ENCODE results near the gene AFAP1L2.

Gene AFAP1L2

GRCh38 chr10:114393482-114393881 is 10.8 kb downstream of the AFAP1L2 start:
- Histone ChIP-seq H3K27me3 (ENCODE audit: insufficient read depth, low read length, poor library complexity, severe bottlenecking) (no peaks in the 10 kb centered on the region), H4K20me1 (ENCODE audit: insufficient read depth, low read length, poor library complexity, severe bottlenecking) (no peaks in the 10 kb centered on the region), H3K4me1 (ENCODE audit: insufficient read depth, low read length, poor library complexity, severe bottlenecking) (peaks cover 30% of the 10 kb centered on the region), H3K9me2 (replicated peaks; ENCODE audit: low read depth, low read length) (no peaks in the 10 kb centered on the region), H2AFZ (ENCODE audit: low read length) (no peak overlapping the region), H3K4me3 (ENCODE audit: low read length, poor library complexity, severe bottlenecking) (no peak overlapping the region), H3K4me2 (ENCODE audit: low read depth, low read length, poor library complexity, severe bottlenecking) (no peak overlapping the region), H3K36me3 (ENCODE audit: insufficient read depth, low read length) (no peaks in the 10 kb centered on the region), H3K9ac (ENCODE audit: low read depth, low read length, poor library complexity, severe bottlenecking) (no peak overlapping the region), H3F3A (ENCODE audit: low read depth) (no peaks in the 10 kb centered on the region), H3K9me3 (ENCODE audit: insufficient read depth, low read depth, low read length) (no peaks in the 10 kb centered on the region), H3K79me2 (ENCODE audit: insufficient read depth, low read length) (no peaks in the 10 kb centered on the region)
- TF ChIP-seq CTCF (conservative IDR thresholded peaks at IDR 0.05; ENCODE audit: low read length) (no peak), EZH2phosphoT487 (IDR thresholded peaks at IDR 0.05; ENCODE audit: borderline replicate concordance) (no peak)

GRCh38 chr10:114392112-114392835 is 12.0 kb downstream of the AFAP1L2 start:
- Histone ChIP-seq H3K9me3 (ENCODE audit: insufficient read depth, low read depth, low read length) (no peaks in the 10 kb centered on the region), H4K20me1 (ENCODE audit: insufficient read depth, low read length, poor library complexity, severe bottlenecking) (no peaks in the 10 kb centered on the region), H3K9me2 (replicated peaks; ENCODE audit: low read depth, low read length) (no peaks in the 10 kb centered on the region), H3F3A (ENCODE audit: low read depth) (no peaks in the 10 kb centered on the region), H3K9ac (ENCODE audit: low read depth, low read length, poor library complexity, severe bottlenecking) (no peak overlapping the region), H3K4me3 (ENCODE audit: low read length, poor library complexity, severe bottlenecking) (no peak overlapping the region), H3K4me1 (ENCODE audit: insufficient read depth, low read length, poor library complexity, severe bottlenecking) (peaks cover 20% of the 10 kb centered on the region), H3K79me2 (ENCODE audit: insufficient read depth, low read length) (no peaks in the 10 kb centered on the region), H3K27me3 (ENCODE audit: insufficient read depth, low read length, poor library complexity, severe bottlenecking) (no peaks in the 10 kb centered on the region), H3K36me3 (ENCODE audit: insufficient read depth, low read length) (no peaks in the 10 kb centered on the region), H3K4me2 (ENCODE audit: low read depth, low read length, poor library complexity, severe bottlenecking) (no peak overlapping the region), H2AFZ (ENCODE audit: low read length) (no peak overlapping the region)
- TF ChIP-seq CTCF (conservative IDR thresholded peaks at IDR 0.05; ENCODE audit: low read length): no peak
- no peak for TF ChIP-seq EZH2phosphoT487 (IDR thresholded peaks at IDR 0.05; ENCODE audit: borderline replicate concordance)

- no peak overlapping the region for H2AFZ ChIP-seq (ENCODE audit: low read length)
- H3K79me2 ChIP-seq (ENCODE audit: insufficient read depth, low read length): no peaks in the 10 kb centered on the region
- H3K4me2 ChIP-seq (ENCODE audit: low read depth, low read length, poor library complexity, severe bottlenecking): no peak overlapping the region
- no peak overlapping the region for H3K4me3 ChIP-seq (ENCODE audit: low read length, poor library complexity, severe bottlenecking)
- TF ChIP-seq EZH2phosphoT487 (IDR thresholded peaks at IDR 0.05; ENCODE audit: borderline replicate concordance) (no peak), CTCF (conservative IDR thresholded peaks at IDR 0.05; ENCODE audit: low read length) (no peak)
- H3K9me2 ChIP-seq (replicated peaks; ENCODE audit: low read depth, low read length): no peaks in the 10 kb centered on the region
- peaks cover 17% of the 10 kb centered on the region for H3K4me1 ChIP-seq (ENCODE audit: insufficient read depth, low read length, poor library complexity, severe bottlenecking)
- no peaks in the 10 kb centered on the region for H3K36me3 ChIP-seq (ENCODE audit: insufficient read depth, low read length)
- H3K9me3 ChIP-seq (ENCODE audit: insufficient read depth, low read depth, low read length): no peaks in the 10 kb centered on the region
- H3K27me3 ChIP-seq (ENCODE audit: insufficient read depth, low read length, poor library complexity, severe bottlenecking): no peaks in the 10 kb centered on the region
- no peaks in the 10 kb centered on the region for H3F3A ChIP-seq (ENCODE audit: low read depth)
- no peak overlapping the region for H3K9ac ChIP-seq (ENCODE audit: low read depth, low read length, poor library complexity, severe bottlenecking)
- H4K20me1 ChIP-seq (ENCODE audit: insufficient read depth, low read length, poor library complexity, severe bottlenecking): no peaks in the 10 kb centered on the region
Measured at GRCh38 chr10:114391599-114391998, 12.7 kb downstream of the AFAP1L2 start.
